Right lobe of liver (tissue), 6 donors: ENCODE measurements around the gene GSG1L. TPM values are rescaled to one million over a fixed set of nuclear protein-coding genes. Genes with fewer than 3 reads are reported as not detected.
A peak's percentile ranks its signal among the peaks of the same experiment; 100 is the strongest.

ENCODE experiments used
- ATAC-seq, 4 donors: fragments of 200-7000 bp; cut with Tn5 transposase; one replicate each; pipeline ENCODE4 v1.9.1; 2020; ENCODE audit warnings: mild to moderate bottlenecking in 4 of 4, moderate library complexity in 4 of 4
- DNase-seq, 3 donors: peaks; one replicate each; pipeline ENCODE4 v3.0.0-alpha.2; 2020
- H3K27ac ChIP-seq, 3 donors: fragments of 200-600 bp; one replicate each; pipeline ENCODE4 v1.8.0; 2022
- H3K27me3 ChIP-seq, 2 donors: fragments of 200-600 bp; one replicate each; pipeline ENCODE4 v1.8.0; 2022
- H3K36me3 ChIP-seq, 4 donors: fragments of 200-600 bp; sonication (generic) in 1 of 4; one replicate each; pipeline versions ENCODE4 v1.5.1 to v1.8.0; 2017 to 2022; ENCODE audit warnings: control low read depth in 1 of 4
- H3K4me1 ChIP-seq, 4 donors: fragments of 200-600 bp; sonication (generic) in 1 of 4; one replicate each; pipeline versions ENCODE4 v1.5.1 to v1.8.0; 2017 to 2022; ENCODE audit warnings: control low read depth in 1 of 4
- H3K4me3 ChIP-seq, 3 donors: fragments of 200-600 bp; one replicate each; pipeline ENCODE4 v1.8.0; 2022
- H3K9me3 ChIP-seq, 4 donors: fragments of 200-600 bp; sonication (generic) in 1 of 4; one replicate each; pipeline versions ENCODE4 v1.5.1 to v1.8.0; 2017 to 2022; ENCODE audit warnings: control low read depth in 1 of 4
- POLR2A ChIP-seq: fragments of 450-650 bp; IDR thresholded peaks from one replicate; pipeline ENCODE4 v1.6.1; 2017; ENCODE audit warnings: antibody characterized with exemption, mild to moderate bottlenecking
- WGBS: methylation state at CpG from one replicate; pipeline ENCODE4 v1.1.6; 2018; ENCODE audit warnings: low coverage, low lambda C conversion rate; ENCODE audit not compliant: insufficient coverage; ENCODE audit errors: missing lambda C conversion rate; 5-methylcytosine and 5-hydroxymethylcytosine counted together
- intact Hi-C, 2 donors: fragments of 100-400 bp; cut with DNase I; formaldehyde crosslinking; loops; one replicate each; pipeline versions ENCODE4 v1.11.2 to v1.14.1; 2022
- total RNA-seq, 6 experiments: library from RNA; depleted of rRNA in 2 of 6; stranded (reverse); fragments of >200 nt in 2 of 6; fragmentation: NEBNext Ultra II Directional in 3 of 6; extraction: Animal tissue kit (Norgen Biotek cat#: 25700) in 3 of 6; gene quantifications; one replicate each; pipeline versions ENCODE4 v1.1.0 to v1.2.4, GENCODE V29; 2016 to 2023
- TF ChIP-seq, protein P1 (sequence below), 4 donors: fragments of 200-600 bp in 3 of 4; fragments of 450-650 bp in 1 of 4; IDR thresholded peaks; one replicate each; pipeline versions ENCODE4 v1.5.1 to v1.8.0; 2016 to 2022; ENCODE audit warnings: antibody characterized with exemption in 4 of 4, mild to moderate bottlenecking in 2 of 4
- donor health status: DM: no; HTN: yes; CAD: no.
- donor health status: DM: no; HTN: no; CAD: no.
- donor health status: DM: no; HTN: no; CAD: no.
- donor health status: DM: no; HTN: yes; CAD: no.
- donor health status: DM: no; HTN: yes; CAD: no.

GSG1L gene
- total RNA-seq, 6 experiments from 2014 or later, result 0.33 TPM; not detected in 5

DNA sequence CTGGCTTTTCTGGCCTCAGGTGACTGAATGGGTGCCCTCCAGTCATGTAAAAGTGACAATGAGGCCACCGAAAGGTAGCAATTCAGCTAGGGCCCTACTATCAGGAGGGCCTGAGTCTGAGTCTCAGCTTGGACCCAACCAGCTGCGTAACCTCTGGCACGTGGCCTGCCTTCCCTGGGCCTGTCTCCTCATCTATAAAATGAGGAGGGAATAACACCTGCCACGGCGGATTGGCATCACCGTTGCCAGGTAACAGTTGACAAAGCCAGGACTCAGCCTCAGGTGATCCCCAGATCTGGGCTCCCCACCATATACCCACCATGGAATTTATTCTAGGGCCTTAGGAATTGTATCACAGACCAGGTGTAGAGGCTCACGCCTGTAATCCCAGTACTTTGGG lies 296.4 kb downstream of the GSG1L start:
- H3K4me3 ChIP-seq, result no peak overlapping the region
- H3K27ac ChIP-seq, result no peak overlapping the region
- no peaks in the 10 kb centered on the region for H3K27me3 ChIP-seq
- intact Hi-C loops, result no loop called here
- TF ChIP-seq, protein P1, sequence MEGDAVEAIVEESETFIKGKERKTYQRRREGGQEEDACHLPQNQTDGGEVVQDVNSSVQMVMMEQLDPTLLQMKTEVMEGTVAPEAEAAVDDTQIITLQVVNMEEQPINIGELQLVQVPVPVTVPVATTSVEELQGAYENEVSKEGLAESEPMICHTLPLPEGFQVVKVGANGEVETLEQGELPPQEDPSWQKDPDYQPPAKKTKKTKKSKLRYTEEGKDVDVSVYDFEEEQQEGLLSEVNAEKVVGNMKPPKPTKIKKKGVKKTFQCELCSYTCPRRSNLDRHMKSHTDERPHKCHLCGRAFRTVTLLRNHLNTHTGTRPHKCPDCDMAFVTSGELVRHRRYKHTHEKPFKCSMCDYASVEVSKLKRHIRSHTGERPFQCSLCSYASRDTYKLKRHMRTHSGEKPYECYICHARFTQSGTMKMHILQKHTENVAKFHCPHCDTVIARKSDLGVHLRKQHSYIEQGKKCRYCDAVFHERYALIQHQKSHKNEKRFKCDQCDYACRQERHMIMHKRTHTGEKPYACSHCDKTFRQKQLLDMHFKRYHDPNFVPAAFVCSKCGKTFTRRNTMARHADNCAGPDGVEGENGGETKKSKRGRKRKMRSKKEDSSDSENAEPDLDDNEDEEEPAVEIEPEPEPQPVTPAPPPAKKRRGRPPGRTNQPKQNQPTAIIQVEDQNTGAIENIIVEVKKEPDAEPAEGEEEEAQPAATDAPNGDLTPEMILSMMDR (IDR thresholded peaks at IDR 0.05), result no peak
- no peaks in the 10 kb centered on the region for H3K9me3 ChIP-seq
- DNase-seq (no peak), ATAC-seq (no peak)
- H3K36me3 ChIP-seq, result no peaks in the 10 kb centered on the region
- WGBS, result 100% methylated on average over 1 of the region's 7 CpGs
- H3K4me1 ChIP-seq, result no peaks in the 10 kb centered on the region

DNA sequence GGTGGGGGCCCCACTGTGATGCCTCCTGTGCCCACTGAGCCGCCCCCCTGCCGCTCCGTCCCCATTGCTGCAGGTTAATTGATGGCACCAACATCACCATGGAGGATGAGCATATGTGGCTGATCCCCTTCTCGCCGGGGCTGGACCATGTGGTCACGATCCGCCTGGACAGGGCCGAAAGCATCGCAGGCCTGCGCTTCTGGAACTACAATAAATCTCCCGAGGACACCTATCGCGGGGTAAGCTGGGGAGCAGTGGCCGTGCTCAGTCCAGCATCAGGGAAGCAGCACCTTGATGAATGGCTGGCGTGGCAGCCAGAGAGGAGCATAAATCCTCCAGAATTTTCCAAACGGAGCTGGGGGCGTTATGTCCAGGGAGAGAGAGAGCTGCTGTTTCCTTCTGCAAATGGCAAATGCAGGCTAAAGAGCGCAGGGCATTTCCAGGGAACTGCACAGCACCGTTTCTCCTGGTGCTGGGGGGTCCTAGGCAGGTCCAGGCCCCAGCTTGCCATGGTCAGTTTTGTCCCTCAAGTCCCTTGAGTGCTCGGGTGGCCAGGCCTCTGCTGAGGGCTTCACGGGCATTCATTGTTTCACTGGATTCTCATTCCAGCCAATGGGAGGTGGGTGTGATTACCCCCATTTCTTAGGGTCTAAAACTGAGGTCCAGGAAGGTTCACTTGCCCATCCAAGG lies 297.1 kb downstream of the GSG1L start:
- ATAC-seq (no peak), DNase-seq (peak in 1 of 3 donors; percentile 4)
- Histone ChIP-seq H3K27ac (no peak overlapping the region), H3K4me1 (no peaks in the 10 kb centered on the region), H3K36me3 (no peaks in the 10 kb centered on the region), H3K27me3 (no peaks in the 10 kb centered on the region), H3K4me3 (no peak overlapping the region), H3K9me3 (no peaks in the 10 kb centered on the region)
- WGBS, result 98% methylated on average over 16 of the region's 21 CpGs
- intact Hi-C loops, result no loop called here
- TF ChIP-seq, protein P1 (IDR thresholded peaks at IDR 0.05), result no peak
- TF ChIP-seq POLR2A, result no peak

DNA sequence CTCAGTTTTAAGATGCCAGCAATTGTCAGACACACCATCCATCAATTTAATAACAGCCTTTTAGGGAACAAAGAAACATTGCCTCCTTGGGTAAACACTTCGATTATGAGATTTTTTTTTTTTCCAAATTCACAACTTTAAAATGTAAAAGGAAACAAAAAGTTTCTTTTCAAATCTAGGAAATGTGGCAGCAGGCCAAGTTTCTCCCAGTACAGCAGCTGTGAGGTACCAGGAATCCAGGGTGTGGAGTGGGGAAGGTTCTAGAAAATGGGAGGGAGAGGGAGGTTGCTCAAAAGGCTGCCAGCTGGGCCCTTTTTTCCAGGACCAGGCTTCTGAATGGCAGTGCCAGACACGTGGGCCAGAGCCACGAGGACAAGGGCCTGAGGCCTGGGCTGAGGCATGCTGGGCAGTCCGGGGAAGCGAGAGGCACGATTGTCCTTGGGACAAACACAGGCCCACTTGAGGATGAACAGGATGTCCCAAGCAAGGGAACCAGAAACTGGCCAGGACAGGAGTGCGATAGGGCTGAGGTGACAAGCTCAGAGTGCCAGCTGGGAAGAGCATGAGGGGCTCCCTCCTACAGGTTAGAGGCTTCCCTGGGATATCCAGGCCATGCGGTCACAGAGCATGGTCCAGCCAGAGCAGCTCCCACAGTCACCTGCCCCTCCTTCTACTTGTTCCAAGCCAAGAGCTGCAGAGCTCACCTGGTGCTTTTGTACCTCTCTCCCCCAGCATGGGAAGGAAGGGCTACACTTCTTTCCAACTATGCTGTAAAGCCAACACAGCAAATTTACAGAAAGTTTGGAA lies 298.4 kb downstream of the GSG1L start:
- no peaks in the 10 kb centered on the region for H3K4me1 ChIP-seq
- H3K4me3 ChIP-seq, result no peak overlapping the region
- no peaks in the 10 kb centered on the region for H3K9me3 ChIP-seq
- intact Hi-C loops, result no loop called here
- 95% methylated on average over 7 of the region's 8 CpGs for WGBS
- no peaks in the 10 kb centered on the region for H3K27me3 ChIP-seq
- DNase-seq, result peak in 1 of 3 donors; percentile 6
- ATAC-seq, result no peak
- no peaks in the 10 kb centered on the region for H3K36me3 ChIP-seq
- TF ChIP-seq POLR2A, result no peak
- TF ChIP-seq, protein P1 (IDR thresholded peaks at IDR 0.05), result no peak
- H3K27ac ChIP-seq, result no peak overlapping the region

DNA sequence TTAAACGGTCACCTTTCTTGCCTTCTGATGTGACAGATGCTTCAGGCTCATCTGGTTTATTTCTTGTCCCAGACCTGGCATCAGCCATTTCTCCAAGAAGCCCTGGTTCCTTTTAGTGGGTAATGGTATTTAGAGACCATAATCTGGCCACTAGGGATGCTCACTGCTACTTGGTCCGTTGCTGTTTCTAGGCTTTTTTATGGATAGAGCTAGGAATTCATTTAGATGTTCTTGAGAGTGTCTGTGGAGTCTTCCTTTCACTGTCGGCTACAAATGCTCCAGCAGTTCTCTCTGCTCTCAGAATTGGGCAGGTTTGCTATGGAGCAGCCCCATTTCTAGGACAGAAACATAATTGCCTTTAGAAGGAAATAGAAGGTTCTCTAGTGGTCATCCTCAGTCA lies 299.1 kb downstream of the GSG1L start:
- H3K4me3 ChIP-seq, result no peak overlapping the region
- DNase-seq (no peak), ATAC-seq (no peak)
- H3K27ac ChIP-seq, result no peak overlapping the region
- TF ChIP-seq, protein P1 (IDR thresholded peaks at IDR 0.05), result no peak
- no peak for TF ChIP-seq POLR2A
- no peaks in the 10 kb centered on the region for H3K36me3 ChIP-seq
- H3K27me3 ChIP-seq, result no peaks in the 10 kb centered on the region
- no peaks in the 10 kb centered on the region for H3K4me1 ChIP-seq
- no peaks in the 10 kb centered on the region for H3K9me3 ChIP-seq
- intact Hi-C loops, result no loop called here
- WGBS, result 97% methylated on average over 3 of the region's 3 CpGs
